ENCODE results near the gene FXYD6.
A peak's percentile ranks its signal among the peaks of the same experiment; 100 is the strongest.

FXYD6 gene

GRCh38 chr11:117828611-117829368, 47.7 kb downstream of the FXYD6 start:
- peak; percentile 61 for DNase-seq

- no peak for DNase-seq
Observed at GRCh38 chr11:117827521-117828511, 48.6 kb downstream of the FXYD6 start.

- no peak for DNase-seq
Observed at GRCh38 chr11:117826832-117827231, 49.6 kb downstream of the FXYD6 start.

GRCh38 chr11:117826190-117826570, 50.3 kb downstream of the FXYD6 start:
- no peak for DNase-seq

- DNase-seq, result no peak
Observed at GRCh38 chr11:117825538-117826189, 50.8 kb downstream of the FXYD6 start.

- DNase-seq, result no peak
Observed at GRCh38 chr11:117824571-117825537, 51.6 kb downstream of the FXYD6 start, which contains the start of gene FXYD2. TSS of gene FXYD2 (minus strand) at chr11:117824744. CDS start at chr11:117824678, 66 bp downstream.

- DNase-seq, result no peak
Observed at GRCh38 chr11:117823946-117824420, 52.5 kb downstream of the FXYD6 start.

- DNase-seq, result no peak
Observed at GRCh38 chr11:117823294-117823945, 53.0 kb downstream of the FXYD6 start.

- peak; percentile 17 for DNase-seq
Observed at GRCh38 chr11:117822074-117823033, 54.1 kb downstream of the FXYD6 start.

- no peak for DNase-seq
Observed at GRCh38 chr11:117821431-117821830, 55.0 kb downstream of the FXYD6 start.

GRCh38 chr11:117820516-117820915, 55.9 kb downstream of the FXYD6 start:
- DNase-seq, result no peak

GRCh38 chr11:117820071-117820470, 56.4 kb downstream of the FXYD6 start:
- DNase-seq, result no peak

GRCh38 chr11:117819096-117820040, 57.1 kb downstream of the FXYD6 start:
- DNase-seq, result peak; percentile 73

- DNase-seq, result peak; percentile 17
Observed at GRCh38 chr11:117818041-117818873, 58.2 kb downstream of the FXYD6 start.

GRCh38 chr11:117817368-117818040, 59.0 kb downstream of the FXYD6 start:
- DNase-seq, result peak; percentile 70

GRCh38 chr11:117816846-117817367, 59.6 kb downstream of the FXYD6 start:
- no peak for DNase-seq
